SK-N-SH treated with all-trans-retinoic acid at 6 μM for 48 hours (cell line): ENCODE measurements around the gene PPP1R7.

Source experiments
- ATAC-seq: fragments of 200-7000 bp; cut with Tn5 transposase; 3 replicates; pipeline ENCODE4 v1.9.1; 2020; ENCODE audit warnings: mild to moderate bottlenecking, moderate library complexity
- ARNTL ChIP-seq: fragments of 450-650 bp; formaldehyde crosslinking; IDR thresholded peaks from 2 replicates; pipeline ENCODE4 v1.5.0; 2020; ENCODE audit warnings: low read depth, mild to moderate bottlenecking, moderate library complexity, borderline replicate concordance
- BACH2 ChIP-seq: fragments of 250-450 bp; sonication (Bioruptor Pico); IDR thresholded peaks from 2 replicates; pipeline ENCODE4 v1.9.0; 2021; ENCODE audit warnings: mild to moderate bottlenecking, borderline replicate concordance
- CSDC2 ChIP-seq: fragments of 250-450 bp; sonication (Bioruptor Pico); IDR thresholded peaks from 2 replicates; pipeline ENCODE4 v1.5.0; 2020; ENCODE audit warnings: mild to moderate bottlenecking, moderate library complexity
- ESRRG ChIP-seq: fragments of 250-450 bp; sonication (Bioruptor Pico); IDR thresholded peaks from 2 replicates; pipeline ENCODE4 v1.6.1; 2021; ENCODE audit warnings: mild to moderate bottlenecking
- GLIS3 ChIP-seq: fragments of 250-450 bp; sonication (Bioruptor Pico); IDR thresholded peaks from 2 replicates; pipeline ENCODE4 v1.5.0; 2020; ENCODE audit warnings: mild to moderate bottlenecking, moderate library complexity
- ISL1 ChIP-seq: fragments of 250-450 bp; sonication (Bioruptor Pico); IDR thresholded peaks from 2 replicates; pipeline ENCODE4 v2.1.2; 2022; ENCODE audit warnings: mild to moderate bottlenecking, moderate library complexity
- OSR1 ChIP-seq: fragments of 250-450 bp; sonication (Bioruptor Pico); IDR thresholded peaks from 2 replicates; pipeline ENCODE4 v1.8.0; 2022; ENCODE audit warnings: moderate library complexity, mild to moderate bottlenecking, inconsistent platforms
- PATZ1 ChIP-seq: fragments of 250-450 bp; sonication (Bioruptor Pico); IDR thresholded peaks from 2 replicates; pipeline ENCODE4 v1.8.0; 2020; ENCODE audit warnings: mild to moderate bottlenecking, moderate library complexity, borderline replicate concordance
- POU6F1 ChIP-seq: fragments of 250-450 bp; sonication (Bioruptor Pico); IDR thresholded peaks from 2 replicates; pipeline ENCODE4 v1.8.0; 2021; ENCODE audit warnings: low read depth, mild to moderate bottlenecking, moderate library complexity, borderline replicate concordance
- PPARA ChIP-seq: fragments of 250-450 bp; sonication (Bioruptor Pico); IDR thresholded peaks from 2 replicates; pipeline ENCODE4 v1.5.0; 2020; ENCODE audit warnings: mild to moderate bottlenecking, borderline replicate concordance
- RARB ChIP-seq: fragments of 250-450 bp; sonication (Bioruptor Pico); IDR thresholded peaks from 2 replicates; pipeline ENCODE4 v1.8.0; 2021; ENCODE audit warnings: mild to moderate bottlenecking, moderate library complexity
- SNAI2 ChIP-seq: fragments of 250-450 bp; sonication (Bioruptor Pico); IDR thresholded peaks from 2 replicates; pipeline ENCODE4 v1.5.0; 2020; ENCODE audit warnings: mild to moderate bottlenecking, moderate library complexity
- TOX ChIP-seq: fragments of 250-450 bp; sonication (Bioruptor Pico); IDR thresholded peaks from 2 replicates; pipeline ENCODE4 v1.8.0; 2021; ENCODE audit warnings: mild to moderate bottlenecking, moderate library complexity, borderline replicate concordance
- TSHZ2 ChIP-seq: fragments of 250-450 bp; sonication (Bioruptor Pico); IDR thresholded peaks from 2 replicates; pipeline ENCODE4 v1.5.0; 2020; ENCODE audit warnings: mild to moderate bottlenecking, moderate library complexity
- ZC3H10 ChIP-seq: fragments of 250-450 bp; sonication (Bioruptor Pico); IDR thresholded peaks from 2 replicates; pipeline ENCODE4 v1.5.1; 2021; ENCODE audit warnings: mild to moderate bottlenecking, moderate library complexity
- ZFP3 ChIP-seq: fragments of 250-450 bp; sonication (Bioruptor Pico); IDR thresholded peaks from 2 replicates; pipeline ENCODE4 v1.5.0; 2020; ENCODE audit warnings: mild to moderate bottlenecking, moderate library complexity
- ZFP30 ChIP-seq: fragments of 450-650 bp; formaldehyde crosslinking; IDR thresholded peaks from 2 replicates; pipeline ENCODE4 v1.5.0; 2022; ENCODE audit warnings: mild to moderate bottlenecking, moderate library complexity
- ZNF565 ChIP-seq: fragments of 450-650 bp; formaldehyde crosslinking; conservative IDR thresholded peaks from 2 replicates; pipeline ENCODE4 v1.5.0; 2020; ENCODE audit warnings: low read depth, mild to moderate bottlenecking, moderate library complexity
- ZNF70 ChIP-seq: fragments of 450-650 bp; formaldehyde crosslinking; IDR thresholded peaks from 2 replicates; pipeline ENCODE4 v1.5.0; 2020; ENCODE audit warnings: mild to moderate bottlenecking, moderate library complexity
- ZNF8 ChIP-seq: fragments of 450-650 bp; formaldehyde crosslinking; IDR thresholded peaks from 2 replicates; pipeline ENCODE4 v1.5.0; 2020; ENCODE audit warnings: mild to moderate bottlenecking, moderate library complexity
- TF ChIP-seq, protein P1 (sequence below): fragments of 250-450 bp; sonication (Bioruptor Pico); IDR thresholded peaks from 2 replicates; pipeline ENCODE4 v1.5.1; 2020; ENCODE audit warnings: low read depth, mild to moderate bottlenecking, moderate library complexity
- TF ChIP-seq, protein P2 (sequence below): fragments of 250-450 bp; sonication (Bioruptor Pico); IDR thresholded peaks from 2 replicates; pipeline ENCODE4 v1.5.1; 2021; ENCODE audit warnings: mild to moderate bottlenecking, moderate library complexity

PPP1R7 gene

DNA sequence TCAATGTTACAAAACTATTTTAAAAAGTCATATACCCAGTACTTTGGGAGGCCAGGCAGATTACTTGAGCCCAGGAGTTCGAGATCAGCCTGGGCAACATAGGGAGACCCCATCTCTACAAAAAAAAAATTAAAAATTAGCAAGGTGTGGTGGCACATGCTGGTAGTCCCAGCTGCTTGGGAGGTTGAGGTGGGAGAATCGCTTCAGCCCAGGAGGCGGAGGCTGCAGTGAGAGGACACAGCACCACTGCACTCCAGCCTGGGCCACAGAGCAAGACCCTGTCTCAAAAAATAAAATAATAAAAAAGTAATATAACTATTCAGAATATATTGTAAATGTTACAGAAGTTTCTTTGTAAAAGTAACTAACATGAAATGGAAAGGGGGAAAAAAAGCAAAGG is 2.9 kb upstream of the PPP1R7 start:
- ATAC-seq: no peak
- TF ChIP-seq ZC3H10: no peak
- TF ChIP-seq ZNF70 (CRISPR knock-in tag): no peak
- TF ChIP-seq, protein P1, sequence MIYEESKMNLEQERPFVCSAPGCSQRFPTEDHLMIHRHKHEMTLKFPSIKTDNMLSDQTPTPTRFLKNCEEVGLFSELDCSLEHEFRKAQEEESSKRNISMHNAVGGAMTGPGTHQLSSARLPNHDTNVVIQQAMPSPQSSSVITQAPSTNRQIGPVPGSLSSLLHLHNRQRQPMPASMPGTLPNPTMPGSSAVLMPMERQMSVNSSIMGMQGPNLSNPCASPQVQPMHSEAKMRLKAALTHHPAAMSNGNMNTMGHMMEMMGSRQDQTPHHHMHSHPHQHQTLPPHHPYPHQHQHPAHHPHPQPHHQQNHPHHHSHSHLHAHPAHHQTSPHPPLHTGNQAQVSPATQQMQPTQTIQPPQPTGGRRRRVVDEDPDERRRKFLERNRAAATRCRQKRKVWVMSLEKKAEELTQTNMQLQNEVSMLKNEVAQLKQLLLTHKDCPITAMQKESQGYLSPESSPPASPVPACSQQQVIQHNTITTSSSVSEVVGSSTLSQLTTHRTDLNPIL (CRISPR knock-in tag): no peak
- no peak for TF ChIP-seq POU6F1 (CRISPR knock-in tag)
- TF ChIP-seq ZNF8 (CRISPR knock-in tag): no peak
- TF ChIP-seq ESRRG: no peak
- no peak for TF ChIP-seq ZFP3 (CRISPR knock-in tag)
- no peak for TF ChIP-seq PPARA (CRISPR knock-in tag)
- TF ChIP-seq ISL1: no peak
- TF ChIP-seq ZFP30 (CRISPR knock-in tag): no peak
- no peak for TF ChIP-seq BACH2 (CRISPR knock-in tag)
- TF ChIP-seq GLIS3 (CRISPR knock-in tag): no peak
- TF ChIP-seq TOX (CRISPR knock-in tag): no peak
- TF ChIP-seq PATZ1 (CRISPR knock-in tag): no peak
- TF ChIP-seq SNAI2 (CRISPR knock-in tag): no peak
- TF ChIP-seq ARNTL (CRISPR knock-in tag): no peak
- no peak for TF ChIP-seq RARB (CRISPR knock-in tag)
- TF ChIP-seq, protein P2, sequence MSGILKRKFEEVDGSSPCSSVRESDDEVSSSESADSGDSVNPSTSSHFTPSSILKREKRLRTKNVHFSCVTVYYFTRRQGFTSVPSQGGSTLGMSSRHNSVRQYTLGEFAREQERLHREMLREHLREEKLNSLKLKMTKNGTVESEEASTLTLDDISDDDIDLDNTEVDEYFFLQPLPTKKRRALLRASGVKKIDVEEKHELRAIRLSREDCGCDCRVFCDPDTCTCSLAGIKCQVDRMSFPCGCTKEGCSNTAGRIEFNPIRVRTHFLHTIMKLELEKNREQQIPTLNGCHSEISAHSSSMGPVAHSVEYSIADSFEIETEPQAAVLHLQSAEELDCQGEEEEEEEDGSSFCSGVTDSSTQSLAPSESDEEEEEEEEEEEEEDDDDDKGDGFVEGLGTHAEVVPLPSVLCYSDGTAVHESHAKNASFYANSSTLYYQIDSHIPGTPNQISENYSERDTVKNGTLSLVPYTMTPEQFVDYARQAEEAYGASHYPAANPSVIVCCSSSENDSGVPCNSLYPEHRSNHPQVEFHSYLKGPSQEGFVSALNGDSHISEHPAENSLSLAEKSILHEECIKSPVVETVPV (CRISPR knock-in tag): no peak
- no peak for TF ChIP-seq CSDC2 (CRISPR knock-in tag)

- no peak for ATAC-seq
- TF ChIP-seq TSHZ2 (CRISPR knock-in tag): no peak
- no peak for TF ChIP-seq PPARA (CRISPR knock-in tag)
- no peak for TF ChIP-seq POU6F1 (CRISPR knock-in tag)
- no peak for TF ChIP-seq ZFP3 (CRISPR knock-in tag)
- TF ChIP-seq TOX (CRISPR knock-in tag): no peak
- no peak for TF ChIP-seq ZNF565
- no peak for TF ChIP-seq PATZ1 (CRISPR knock-in tag)
- no peak for TF ChIP-seq OSR1
- TF ChIP-seq ZNF70 (CRISPR knock-in tag): no peak
- no peak for TF ChIP-seq ZNF8 (CRISPR knock-in tag)
These were observed 2.0 kb upstream of the PPP1R7 start for GRCh38 chr2:241148239-241148638.
